Measurements from ENCODE around the gene TBC1D21. TPM values are rescaled to one million over a fixed set of nuclear protein-coding genes. Genes with fewer than 3 reads are reported as not detected.

TBC1D21 gene
- total RNA-seq, 6 donors from 2014 or later: not detected

DNA sequence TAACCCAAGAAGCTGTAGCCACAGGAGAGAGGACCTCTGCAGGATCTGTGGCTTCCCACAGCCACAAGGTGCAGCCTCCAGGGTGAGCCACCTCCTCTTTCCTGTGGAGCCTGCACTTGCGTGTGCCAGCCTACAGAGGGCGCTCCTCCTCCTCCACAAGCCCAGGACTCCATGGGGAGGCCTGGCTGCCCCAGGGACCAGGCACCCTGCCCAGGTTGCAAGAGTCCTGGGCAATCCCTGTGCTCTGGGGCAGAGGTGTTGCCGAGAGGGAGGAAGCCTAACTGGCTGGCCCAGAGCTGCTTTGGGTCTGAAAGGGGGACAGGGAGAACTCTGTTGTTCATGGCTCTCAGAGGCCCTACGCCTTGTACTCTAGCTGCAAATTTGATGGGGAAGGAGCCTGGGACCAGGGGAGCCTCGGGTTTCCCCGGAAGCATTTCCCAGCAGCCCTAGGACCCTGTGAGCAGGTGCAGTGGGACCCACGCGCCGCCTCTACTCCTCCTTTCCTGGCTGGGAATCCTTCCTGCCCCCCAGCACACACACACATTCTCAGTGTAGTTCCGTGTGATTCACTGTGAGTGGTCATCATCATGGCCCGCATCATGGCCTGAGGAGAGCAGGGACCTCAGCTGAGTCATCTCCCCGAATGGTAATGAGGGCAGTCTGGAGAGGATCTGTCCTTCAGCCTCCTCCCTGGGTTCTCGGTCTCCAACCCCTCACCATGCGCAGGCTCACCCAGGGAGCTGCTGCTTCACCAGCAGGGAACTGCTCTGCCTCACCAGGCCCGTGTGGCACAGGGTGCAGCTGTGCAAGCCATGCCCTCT is 24.3 kb downstream of the TBC1D21 start:
- peak; percentile 56 to 58 for DNase-seq
- TF ChIP-seq, protein P1, sequence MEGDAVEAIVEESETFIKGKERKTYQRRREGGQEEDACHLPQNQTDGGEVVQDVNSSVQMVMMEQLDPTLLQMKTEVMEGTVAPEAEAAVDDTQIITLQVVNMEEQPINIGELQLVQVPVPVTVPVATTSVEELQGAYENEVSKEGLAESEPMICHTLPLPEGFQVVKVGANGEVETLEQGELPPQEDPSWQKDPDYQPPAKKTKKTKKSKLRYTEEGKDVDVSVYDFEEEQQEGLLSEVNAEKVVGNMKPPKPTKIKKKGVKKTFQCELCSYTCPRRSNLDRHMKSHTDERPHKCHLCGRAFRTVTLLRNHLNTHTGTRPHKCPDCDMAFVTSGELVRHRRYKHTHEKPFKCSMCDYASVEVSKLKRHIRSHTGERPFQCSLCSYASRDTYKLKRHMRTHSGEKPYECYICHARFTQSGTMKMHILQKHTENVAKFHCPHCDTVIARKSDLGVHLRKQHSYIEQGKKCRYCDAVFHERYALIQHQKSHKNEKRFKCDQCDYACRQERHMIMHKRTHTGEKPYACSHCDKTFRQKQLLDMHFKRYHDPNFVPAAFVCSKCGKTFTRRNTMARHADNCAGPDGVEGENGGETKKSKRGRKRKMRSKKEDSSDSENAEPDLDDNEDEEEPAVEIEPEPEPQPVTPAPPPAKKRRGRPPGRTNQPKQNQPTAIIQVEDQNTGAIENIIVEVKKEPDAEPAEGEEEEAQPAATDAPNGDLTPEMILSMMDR (IDR thresholded peaks at IDR 0.05): peak; percentile 61 to 81 (median 68)
- TF ChIP-seq EP300 (IDR thresholded peaks at IDR 0.05): no peak
- Histone ChIP-seq H3K27me3 (no peaks in the 10 kb centered on the region), H3K36me3 (no peaks in the 10 kb centered on the region), H3K4me3 (no peak overlapping the region), H3K4me1 (no peaks in the 10 kb centered on the region), H3K27ac (no peak overlapping the region), H3K9me3 (no peaks in the 10 kb centered on the region)
- ATAC-seq (ENCODE audit: low FRiP score in 2 of 2): peak; percentile 52 to 73
- WGBS, 2 donors: 76 to 78% methylated on average over 12 to 15 of the region's 15 CpGs

DNA sequence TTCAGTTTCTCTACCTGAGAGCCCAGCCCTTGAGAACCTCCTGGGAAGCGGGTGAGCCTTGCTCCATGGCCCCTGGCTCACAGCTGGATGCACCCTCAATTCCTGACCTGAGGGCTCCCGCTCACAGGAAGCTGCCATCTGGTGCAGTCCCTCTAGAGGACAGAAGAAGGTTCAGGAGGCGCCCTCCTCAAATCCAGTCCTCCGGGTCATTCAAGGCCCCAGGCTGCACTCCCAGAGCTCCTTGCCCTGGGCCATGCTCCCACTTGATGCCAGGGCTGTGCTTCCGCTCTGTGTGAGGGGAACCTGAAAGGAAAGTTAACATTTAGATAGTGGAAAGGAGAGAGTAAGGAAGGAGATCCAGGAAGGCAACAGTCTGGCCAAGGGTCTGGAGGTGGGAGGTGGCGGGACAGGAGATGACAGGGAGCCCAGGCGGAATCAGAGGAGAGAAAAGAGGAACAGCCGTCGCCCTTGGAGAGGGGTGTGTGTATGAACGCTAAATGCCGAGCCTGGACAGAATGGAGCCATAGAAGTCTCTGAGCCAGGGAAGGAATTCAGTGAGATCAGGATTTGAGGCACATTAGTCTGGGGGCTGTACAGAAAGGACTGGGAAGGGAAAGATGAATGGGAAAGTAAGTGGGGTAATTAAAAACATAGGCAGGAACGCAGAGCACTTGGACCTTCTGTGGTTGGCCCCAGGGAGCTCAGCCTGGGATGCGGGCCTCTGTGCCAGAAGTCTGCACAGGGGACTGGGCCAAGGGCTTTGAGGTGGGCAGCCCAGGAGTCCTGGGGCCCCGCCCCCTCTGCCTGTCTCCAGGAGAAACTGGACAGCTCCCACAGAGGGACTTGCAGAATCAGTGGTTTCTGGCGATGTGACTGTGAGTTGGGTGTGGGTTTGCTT is 26.1 kb downstream of the TBC1D21 start:
- TF ChIP-seq POLR2A (IDR thresholded peaks at IDR 0.05) (no peak), POLR2AphosphoS5 (IDR thresholded peaks at IDR 0.05) (no peak), EP300 (IDR thresholded peaks at IDR 0.05) (no peak)
- TF ChIP-seq, protein P1 (IDR thresholded peaks at IDR 0.05): no peak
- peak in 1 of 2 donors; percentile 15 for ATAC-seq (ENCODE audit: low FRiP score in 2 of 2)
- H3K27ac ChIP-seq: no peak overlapping the region
- H3K9me3 ChIP-seq: no peaks in the 10 kb centered on the region
- H3K36me3 ChIP-seq: no peaks in the 10 kb centered on the region
- DNase-seq: peak in 1 of 2 donors; percentile 50
- no peaks in the 10 kb centered on the region for H3K27me3 ChIP-seq
- H3K4me1 ChIP-seq: no peaks in the 10 kb centered on the region
- no peak overlapping the region for H3K4me3 ChIP-seq
- WGBS, 2 donors: 55 to 68% methylated on average over 13 to 15 of the region's 15 CpGs

DNA sequence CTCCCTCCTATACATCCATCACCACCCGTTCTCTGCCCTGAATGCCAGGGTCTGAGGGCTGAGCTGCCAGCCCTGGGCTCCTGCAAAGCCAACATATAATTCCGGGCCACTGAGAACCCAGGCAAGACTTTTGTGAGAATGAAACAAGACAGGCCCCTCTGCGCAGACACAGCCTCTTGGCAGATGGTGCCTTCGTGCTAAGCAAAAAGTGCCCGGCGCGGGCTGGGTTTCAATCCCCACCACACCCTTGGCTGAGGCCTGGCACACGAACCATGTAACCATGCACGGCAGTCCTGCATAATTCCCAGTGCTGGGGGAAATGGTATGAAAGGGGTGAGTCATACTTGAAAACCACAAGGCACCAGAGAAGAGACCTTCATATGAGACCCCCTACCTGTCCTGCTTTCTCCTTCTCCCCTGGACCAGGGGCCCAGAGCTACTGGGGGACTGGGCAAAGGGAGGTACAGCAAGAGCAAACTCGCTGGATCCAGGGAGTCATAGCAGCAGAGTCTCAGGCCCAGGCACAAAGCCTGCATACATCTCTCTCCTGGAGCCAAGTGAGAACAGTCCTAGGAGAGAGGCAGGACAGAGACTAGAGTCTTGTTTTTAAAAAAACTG is 26.8 kb downstream of the TBC1D21 start:
- Histone ChIP-seq H3K27me3 (no peaks in the 10 kb centered on the region), H3K36me3 (no peaks in the 10 kb centered on the region), H3K27ac (no peak overlapping the region), H3K9me3 (no peaks in the 10 kb centered on the region), H3K4me3 (no peak overlapping the region), H3K4me1 (no peaks in the 10 kb centered on the region)
- TF ChIP-seq, protein P1 (IDR thresholded peaks at IDR 0.05): no peak
- TF ChIP-seq POLR2AphosphoS5 (IDR thresholded peaks at IDR 0.05) (no peak), EP300 (IDR thresholded peaks at IDR 0.05) (no peak), POLR2A (IDR thresholded peaks at IDR 0.05) (no peak)
- no peak for ATAC-seq (ENCODE audit: low FRiP score in 2 of 2)
- 81 to 85% methylated on average over 8 to 10 of the region's 10 CpGs for WGBS, 2 donors
- DNase-seq: peak in 1 of 2 donors; percentile 37

DNA sequence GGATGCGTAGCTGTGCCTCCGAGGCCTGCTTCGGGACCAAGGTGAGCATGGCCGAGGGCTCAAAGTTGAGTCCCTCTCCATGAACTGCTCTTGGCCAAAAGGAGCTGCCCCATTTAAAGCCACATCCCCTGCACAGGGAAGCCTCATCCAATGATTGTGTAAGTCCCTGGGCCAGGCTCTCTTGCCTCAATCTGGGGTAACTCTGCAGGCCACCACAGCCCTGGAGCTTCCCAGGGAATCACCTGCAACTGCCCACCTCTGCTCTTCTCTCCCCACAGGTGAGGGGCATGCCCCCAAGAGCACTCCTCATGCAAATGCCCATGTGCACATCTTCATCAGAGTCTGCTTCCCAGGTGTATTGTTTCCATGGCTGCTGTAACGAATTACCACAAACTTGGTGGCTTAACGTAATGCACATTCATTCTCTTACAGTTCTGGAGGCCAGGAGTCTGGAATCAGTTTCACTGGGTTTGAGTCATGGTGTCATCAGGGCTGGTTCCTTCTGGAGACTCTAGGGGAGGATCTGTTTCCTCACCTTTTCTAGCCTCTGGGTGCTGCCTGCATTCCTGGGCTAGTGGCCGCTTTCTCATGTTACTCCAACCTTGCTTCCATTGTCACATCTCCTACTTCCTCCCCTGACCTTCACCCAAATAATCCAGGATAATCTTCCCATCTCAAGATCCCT is 27.9 kb downstream of the TBC1D21 start:
- no peaks in the 10 kb centered on the region for H3K36me3 ChIP-seq
- ATAC-seq (ENCODE audit: low FRiP score in 2 of 2) (no peak), DNase-seq (no peak)
- H3K4me3 ChIP-seq: no peak overlapping the region
- no peaks in the 10 kb centered on the region for H3K4me1 ChIP-seq
- H3K27ac ChIP-seq: no peak overlapping the region
- H3K9me3 ChIP-seq: no peaks in the 10 kb centered on the region
- 87 to 97% methylated on average over 7 of the region's 7 CpGs for WGBS, 2 donors
- no peaks in the 10 kb centered on the region for H3K27me3 ChIP-seq
- TF ChIP-seq POLR2AphosphoS5 (IDR thresholded peaks at IDR 0.05) (no peak), EP300 (IDR thresholded peaks at IDR 0.05) (no peak), POLR2A (IDR thresholded peaks at IDR 0.05) (no peak)
- TF ChIP-seq, protein P1 (IDR thresholded peaks at IDR 0.05): no peak
